Measurements from ENCODE around the gene EFEMP2. TPM values are rescaled to one million over a fixed set of nuclear protein-coding genes. Genes with fewer than 3 reads are reported as not detected.

The EFEMP2 gene
- total and polyA plus RNA-seq, 2 experiments from 2014 or later, result 7.4 to 9.4 TPM

DNA sequence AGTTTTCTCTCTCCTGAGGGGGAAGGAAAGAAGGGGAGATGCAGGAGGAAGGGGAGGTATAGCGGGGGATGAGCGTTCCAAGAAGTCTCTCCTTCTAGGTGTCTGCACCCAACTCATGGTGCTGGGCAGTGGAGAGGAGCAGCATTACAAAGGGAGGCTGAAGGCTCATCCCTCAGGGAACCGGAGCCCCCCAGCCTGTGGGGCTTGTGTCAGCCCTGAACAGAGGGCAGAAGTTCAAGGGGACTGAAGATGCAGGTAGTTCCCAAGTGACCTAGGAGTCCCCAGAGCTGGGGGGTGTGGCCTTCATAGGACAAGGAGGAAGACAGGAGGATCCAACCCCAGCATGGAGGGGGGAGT lies 44.5 kb upstream of the EFEMP2 start:
- H3K27me3 Mint-ChIP-seq (ENCODE audit: insufficient read depth, low read depth, poor library complexity), result peaks cover 17% of the 10 kb centered on the region

More for the DNA sequence above, 44.5 kb upstream of the EFEMP2 start:
- H3K36me3 Mint-ChIP-seq (ENCODE audit: low read depth), result peaks cover 9% of the 10 kb centered on the region
- no peaks in the 10 kb centered on the region for H3K27me3 ChIP-seq (ENCODE audit: insufficient read depth)
- H3K4me3 ChIP-seq, result no peak overlapping the region
- peak overlapping the region; percentile 42 for H3K4me3 Mint-ChIP-seq
- H3K4me2 ChIP-seq, result no peak overlapping the region
- no peak for TF ChIP-seq EZH2 (IDR thresholded peaks at IDR 0.05; ENCODE audit: low read depth, unreplicated experiment)
- TF ChIP-seq NANOG (IDR thresholded peaks at IDR 0.05; ENCODE audit: borderline replicate concordance), result no peak
- TF ChIP-seq ZNF331 (CRISPR knock-in tag; IDR thresholded peaks at IDR 0.05; ENCODE audit: low read depth), result no peak
- TF ChIP-seq ZNF462 (CRISPR knock-in tag; IDR thresholded peaks at IDR 0.05), result no peak
- TF ChIP-seq ETS1 (IDR thresholded peaks at IDR 0.05), result no peak
- TF ChIP-seq CTCF (conservative IDR thresholded peaks at IDR 0.05; ENCODE audit: low read depth in 2 of 2), result no peak
- TF ChIP-seq POLR2AphosphoS5 (IDR thresholded peaks at IDR 0.05; ENCODE audit: low read depth), result no peak
- TF ChIP-seq, protein P1, sequence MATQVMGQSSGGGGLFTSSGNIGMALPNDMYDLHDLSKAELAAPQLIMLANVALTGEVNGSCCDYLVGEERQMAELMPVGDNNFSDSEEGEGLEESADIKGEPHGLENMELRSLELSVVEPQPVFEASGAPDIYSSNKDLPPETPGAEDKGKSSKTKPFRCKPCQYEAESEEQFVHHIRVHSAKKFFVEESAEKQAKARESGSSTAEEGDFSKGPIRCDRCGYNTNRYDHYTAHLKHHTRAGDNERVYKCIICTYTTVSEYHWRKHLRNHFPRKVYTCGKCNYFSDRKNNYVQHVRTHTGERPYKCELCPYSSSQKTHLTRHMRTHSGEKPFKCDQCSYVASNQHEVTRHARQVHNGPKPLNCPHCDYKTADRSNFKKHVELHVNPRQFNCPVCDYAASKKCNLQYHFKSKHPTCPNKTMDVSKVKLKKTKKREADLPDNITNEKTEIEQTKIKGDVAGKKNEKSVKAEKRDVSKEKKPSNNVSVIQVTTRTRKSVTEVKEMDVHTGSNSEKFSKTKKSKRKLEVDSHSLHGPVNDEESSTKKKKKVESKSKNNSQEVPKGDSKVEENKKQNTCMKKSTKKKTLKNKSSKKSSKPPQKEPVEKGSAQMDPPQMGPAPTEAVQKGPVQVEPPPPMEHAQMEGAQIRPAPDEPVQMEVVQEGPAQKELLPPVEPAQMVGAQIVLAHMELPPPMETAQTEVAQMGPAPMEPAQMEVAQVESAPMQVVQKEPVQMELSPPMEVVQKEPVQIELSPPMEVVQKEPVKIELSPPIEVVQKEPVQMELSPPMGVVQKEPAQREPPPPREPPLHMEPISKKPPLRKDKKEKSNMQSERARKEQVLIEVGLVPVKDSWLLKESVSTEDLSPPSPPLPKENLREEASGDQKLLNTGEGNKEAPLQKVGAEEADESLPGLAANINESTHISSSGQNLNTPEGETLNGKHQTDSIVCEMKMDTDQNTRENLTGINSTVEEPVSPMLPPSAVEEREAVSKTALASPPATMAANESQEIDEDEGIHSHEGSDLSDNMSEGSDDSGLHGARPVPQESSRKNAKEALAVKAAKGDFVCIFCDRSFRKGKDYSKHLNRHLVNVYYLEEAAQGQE (IDR thresholded peaks at IDR 0.05; ENCODE audit: unreplicated experiment), result no peak
- TF ChIP-seq ZNF114 (CRISPR knock-in tag; IDR thresholded peaks at IDR 0.05), result no peak
- no peak for TF ChIP-seq CREB1 (CRISPR knock-in tag; IDR thresholded peaks at IDR 0.05; ENCODE audit: low read depth)
- TF ChIP-seq JUNB (IDR thresholded peaks at IDR 0.05; ENCODE audit: unreplicated experiment), result no peak
- no peak for TF ChIP-seq EZH2phosphoT487 (IDR thresholded peaks at IDR 0.05; ENCODE audit: unreplicated experiment)
- TF ChIP-seq STAT1 (IDR thresholded peaks at IDR 0.05; ENCODE audit: unreplicated experiment), result no peak
- H4K20me1 ChIP-seq (replicated peaks; ENCODE audit: insufficient read depth), result no peaks in the 10 kb centered on the region
- no peaks in the 10 kb centered on the region for H3K9me2 ChIP-seq (ENCODE audit: insufficient read depth)
- H3K27ac Mint-ChIP-seq, result no peak overlapping the region
- ATAC-seq (no peak), DNase-seq (ENCODE audit: low spot score) (no peak)
- H3F3A ChIP-seq (replicated peaks; ENCODE audit: low read depth), result 0 out of 2 replicates have a peak, but pooled peaks cover 6% of the 10 kb centered on the region
- H3K9me3 Mint-ChIP-seq, result no peaks in the 10 kb centered on the region
- H3K4me1 ChIP-seq (ENCODE audit: insufficient read depth), result peaks cover 7% of the 10 kb centered on the region
- H2AFZ ChIP-seq, result no peak overlapping the region
- peaks cover 6% of the 10 kb centered on the region for H3K4me1 Mint-ChIP-seq
- H3K36me3 ChIP-seq (ENCODE audit: insufficient read depth), result no peaks in the 10 kb centered on the region
- H3K27ac ChIP-seq (ENCODE audit: low read depth), result no peak overlapping the region
- H3K79me2 ChIP-seq (replicated peaks; ENCODE audit: insufficient read depth), result peaks cover 7% of the 10 kb centered on the region

Measured in GM23338 (cell line).